Mucosa of rectum (tissue), 2 donors: ENCODE data around the gene MSH5.

Source experiments
- H3K27ac ChIP-seq, 2 donors: one replicate each; pipeline ENCODE4 v1.7.0; 2013; ENCODE audit warnings: inconsistent platforms in 2 of 2, low read depth in 2 of 2, low read length in 2 of 2
- H3K27me3 ChIP-seq, 2 donors: one replicate each; pipeline ENCODE4 v1.7.0; 2013; ENCODE audit warnings: low read length in 2 of 2; ENCODE audit not compliant: control insufficient read depth in 2 of 2, insufficient read depth in 2 of 2
- H3K36me3 ChIP-seq, 2 donors: one replicate each; pipeline ENCODE4 v1.7.0; 2013; ENCODE audit warnings: low read length in 2 of 2; ENCODE audit not compliant: control insufficient read depth in 2 of 2, insufficient read depth in 2 of 2
- H3K4me1 ChIP-seq, 2 donors: one replicate each; pipeline ENCODE4 v1.7.0; 2013; ENCODE audit warnings: low read length in 2 of 2, mild to moderate bottlenecking in 1 of 2; ENCODE audit not compliant: control insufficient read depth in 2 of 2, insufficient read depth in 2 of 2
- H3K4me3 ChIP-seq, 2 donors: one replicate each; pipeline ENCODE4 v1.7.0; 2013; ENCODE audit warnings: low read length in 2 of 2
- H3K9ac ChIP-seq, 2 donors: one replicate each; pipeline ENCODE4 v1.7.0; 2013; ENCODE audit warnings: low read length in 2 of 2, low read depth in 1 of 2, mild to moderate bottlenecking in 1 of 2
- H3K9me3 ChIP-seq, 2 donors: one replicate each; pipeline ENCODE4 v1.7.0; 2013; ENCODE audit warnings: low read length in 2 of 2; ENCODE audit not compliant: control insufficient read depth in 2 of 2
- donor health status: healthy.
- donor health status: Normal muscosa, but diverticular disease.

Gene MSH5

DNA sequence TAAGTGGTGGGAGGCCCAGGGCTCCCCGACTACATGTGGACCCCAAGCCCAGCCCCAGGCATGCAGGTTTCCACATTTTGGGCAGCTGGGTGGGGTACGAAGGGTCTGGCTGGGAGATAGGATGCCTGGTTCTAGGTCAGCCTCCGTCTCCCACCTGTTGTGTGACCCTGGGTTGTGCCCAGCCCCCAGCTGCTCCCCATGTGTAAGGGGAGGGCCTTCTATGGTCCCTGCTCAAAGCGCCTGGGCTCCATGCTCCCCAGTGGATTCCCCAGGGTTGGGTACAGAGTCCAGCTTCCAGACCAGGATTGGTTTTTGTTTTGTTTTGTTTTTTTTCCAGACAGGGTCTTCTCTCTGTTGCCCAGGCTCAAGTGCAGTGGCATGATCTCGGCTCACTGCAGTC, 38.4 kb downstream of the MSH5 start:
- Histone ChIP-seq H3K36me3 (peaks cover 17 to 35% of the 10 kb centered on the region in 2 donors), H3K4me1 (peaks cover 27% of the 10 kb centered on the region in 2 donors), H3K9me3 (no peaks in the 10 kb centered on the region), H3K27me3 (no peaks in the 10 kb centered on the region), H3K4me3 (no peak overlapping the region), H3K9ac (no peak overlapping the region), H3K27ac (no peak overlapping the region)

DNA sequence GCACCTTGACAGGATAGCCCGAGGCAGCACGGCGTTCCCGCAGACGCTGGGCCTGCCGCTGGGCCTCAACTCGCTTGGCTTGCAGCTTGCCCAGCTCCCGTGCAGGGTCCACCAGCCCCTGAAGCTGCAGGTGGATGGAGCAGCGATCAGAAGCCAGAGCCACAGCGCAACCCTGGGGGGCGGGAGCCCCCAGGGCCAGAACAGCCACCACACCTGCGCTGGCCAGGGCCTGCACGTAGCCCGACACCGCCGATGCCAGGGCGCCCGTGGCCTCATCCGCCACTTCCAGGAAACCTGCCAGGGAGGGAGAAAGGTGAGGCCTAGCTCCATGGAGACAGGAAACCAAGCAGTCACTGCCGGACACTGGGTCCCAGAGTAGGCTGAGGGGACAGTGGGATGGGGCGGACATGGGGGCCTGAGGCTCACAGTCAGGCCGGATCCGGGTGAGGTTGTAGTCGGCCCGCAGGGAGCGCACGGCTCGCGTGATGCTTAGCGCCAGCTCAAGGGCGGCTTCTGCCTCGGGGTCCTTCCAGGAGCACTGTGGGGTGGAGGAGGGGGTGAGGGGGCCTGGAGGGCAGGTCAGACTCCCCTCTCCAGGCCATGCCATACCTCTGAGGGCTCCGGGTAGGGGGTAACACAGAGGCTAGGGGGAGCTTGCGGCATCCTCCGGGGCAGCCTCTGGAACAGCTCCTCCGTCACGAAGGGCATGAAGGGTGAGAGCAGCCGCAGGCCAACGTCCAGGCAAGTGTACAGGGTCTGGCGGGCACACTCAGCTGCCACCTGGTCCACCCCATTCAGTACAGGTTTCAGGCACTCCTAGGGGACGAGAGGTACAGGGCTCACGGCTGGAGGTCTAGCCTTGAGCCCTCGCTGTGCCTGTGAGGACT, 39.4 kb downstream of the MSH5 start:
- H3K4me3 ChIP-seq, result no peak overlapping the region
- no peaks in the 10 kb centered on the region for H3K9me3 ChIP-seq
- no peak overlapping the region for H3K27ac ChIP-seq
- peaks cover 27% of the 10 kb centered on the region in 2 donors for H3K4me1 ChIP-seq
- H3K27me3 ChIP-seq, result no peaks in the 10 kb centered on the region
- no peak overlapping the region for H3K9ac ChIP-seq
- H3K36me3 ChIP-seq, result peaks cover 21 to 40% of the 10 kb centered on the region in 2 donors

DNA sequence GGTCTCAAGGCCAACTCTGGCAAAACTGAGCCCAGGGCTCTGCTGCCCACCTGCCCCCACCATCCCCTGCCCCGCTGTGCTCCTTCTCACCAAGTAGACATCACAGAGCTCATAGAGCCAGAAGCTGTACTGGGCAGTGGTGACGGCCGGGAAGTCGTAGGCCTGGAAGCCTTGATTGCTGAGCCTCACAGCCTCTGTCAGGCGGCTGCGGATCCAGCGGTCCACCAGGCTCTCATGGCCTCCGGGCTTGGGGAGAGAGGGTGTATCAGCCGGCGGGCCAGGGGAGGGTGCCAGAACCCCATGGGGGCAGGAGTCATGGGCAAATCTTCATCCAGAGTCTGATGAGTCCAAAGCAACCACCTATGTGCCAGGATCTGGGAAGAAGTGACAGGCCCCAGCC, 40.1 kb downstream of the MSH5 start:
- no peak overlapping the region for H3K4me3 ChIP-seq
- peaks cover 24 to 45% of the 10 kb centered on the region in 2 donors for H3K36me3 ChIP-seq
- peaks cover 25 to 26% of the 10 kb centered on the region in 2 donors for H3K4me1 ChIP-seq
- H3K27ac ChIP-seq, result no peak overlapping the region
- no peak overlapping the region for H3K9ac ChIP-seq
- H3K27me3 ChIP-seq, result no peaks in the 10 kb centered on the region
- H3K9me3 ChIP-seq, result no peaks in the 10 kb centered on the region

DNA sequence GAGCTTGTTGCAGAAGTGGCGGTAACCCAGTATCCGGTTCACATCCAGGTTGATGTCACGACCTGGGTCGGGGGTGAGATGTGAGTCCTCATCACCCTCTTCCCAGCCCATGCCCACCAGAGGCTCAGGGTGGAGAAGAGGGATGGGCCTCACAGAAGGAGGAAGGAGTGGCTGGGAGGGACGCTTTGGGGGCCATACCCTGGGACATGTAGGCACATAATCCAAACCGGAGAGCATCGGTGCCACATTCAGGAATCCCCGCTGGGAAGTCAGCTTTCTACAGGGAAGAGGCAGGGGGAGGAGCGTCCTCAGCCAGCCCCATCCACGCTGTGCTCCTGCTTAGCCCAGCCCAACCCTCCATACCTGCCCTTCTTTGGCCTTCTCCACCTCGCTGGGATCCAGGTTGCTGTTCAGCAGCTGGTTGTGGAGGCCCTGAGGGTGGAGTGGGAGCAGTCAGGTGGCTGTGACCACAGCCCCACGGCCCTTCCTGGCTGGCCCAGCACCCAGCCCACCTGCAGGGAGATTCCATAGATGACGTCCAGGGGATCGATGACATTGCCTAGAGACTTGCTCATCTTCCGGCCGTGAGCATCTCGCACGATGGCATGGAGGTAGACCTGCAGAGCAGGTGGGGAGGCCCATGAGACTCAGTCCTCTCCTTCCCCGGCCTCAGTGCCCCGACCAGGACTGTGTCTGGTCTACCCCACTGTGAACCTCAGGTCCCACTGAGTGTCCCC, 40.9 kb downstream of the MSH5 start:
- no peaks in the 10 kb centered on the region for H3K9me3 ChIP-seq
- H3K4me1 ChIP-seq, result peaks cover 19% of the 10 kb centered on the region in 2 donors
- no peaks in the 10 kb centered on the region for H3K27me3 ChIP-seq
- H3K27ac ChIP-seq, result no peak overlapping the region
- H3K4me3 ChIP-seq, result no peak overlapping the region
- no peak overlapping the region for H3K9ac ChIP-seq
- H3K36me3 ChIP-seq, result peaks cover 28 to 53% of the 10 kb centered on the region in 2 donors

DNA sequence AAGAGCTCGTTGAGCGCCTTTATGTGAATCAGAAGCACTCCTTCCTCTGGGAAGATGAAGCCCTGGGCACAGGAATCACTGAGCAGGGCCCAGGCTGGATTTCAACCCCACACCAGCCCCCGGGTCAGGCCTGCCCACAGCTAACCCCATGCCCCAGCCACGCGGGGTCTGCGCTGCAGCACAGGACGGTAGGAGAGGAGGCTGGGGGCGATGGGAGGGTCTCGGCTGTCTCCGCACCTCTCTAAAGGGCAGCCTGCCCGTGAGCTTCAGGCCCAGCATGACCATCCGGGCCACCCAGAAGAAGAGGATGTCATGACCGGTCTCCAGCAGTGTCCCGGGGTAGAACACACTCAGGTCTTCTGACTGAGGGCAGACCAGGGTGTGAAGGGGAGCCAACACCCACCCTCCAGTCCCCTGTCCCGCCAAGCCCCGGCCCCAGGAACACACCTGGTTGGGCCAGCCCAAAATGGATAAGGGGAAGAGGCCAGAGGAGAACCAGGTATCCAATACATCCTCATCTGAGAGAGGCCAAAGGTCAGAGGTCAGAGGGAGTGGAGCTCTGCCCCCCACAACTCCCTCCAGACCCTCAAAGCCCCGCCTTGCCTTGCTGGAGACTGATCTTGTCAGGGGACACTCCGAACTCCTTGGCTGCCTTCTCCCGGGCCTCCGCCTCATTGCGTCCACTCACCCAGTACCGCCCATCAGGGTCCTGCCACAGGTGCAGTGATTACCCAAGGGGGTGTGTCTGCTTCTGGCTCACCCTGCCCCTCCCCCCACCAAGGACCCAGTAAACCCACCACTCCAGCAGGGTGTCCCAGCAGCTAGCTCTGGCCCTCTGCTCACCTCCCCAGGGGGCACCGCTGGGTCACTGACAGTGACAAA, 41.7 kb downstream of the MSH5 start:
- H3K9me3 ChIP-seq, result no peaks in the 10 kb centered on the region
- H3K4me3 ChIP-seq, result no peak overlapping the region
- peaks cover 11% of the 10 kb centered on the region in 2 donors for H3K4me1 ChIP-seq
- H3K9ac ChIP-seq, result no peak overlapping the region
- peaks cover 28 to 53% of the 10 kb centered on the region in 2 donors for H3K36me3 ChIP-seq
- no peaks in the 10 kb centered on the region for H3K27me3 ChIP-seq
- H3K27ac ChIP-seq, result no peak overlapping the region

DNA sequence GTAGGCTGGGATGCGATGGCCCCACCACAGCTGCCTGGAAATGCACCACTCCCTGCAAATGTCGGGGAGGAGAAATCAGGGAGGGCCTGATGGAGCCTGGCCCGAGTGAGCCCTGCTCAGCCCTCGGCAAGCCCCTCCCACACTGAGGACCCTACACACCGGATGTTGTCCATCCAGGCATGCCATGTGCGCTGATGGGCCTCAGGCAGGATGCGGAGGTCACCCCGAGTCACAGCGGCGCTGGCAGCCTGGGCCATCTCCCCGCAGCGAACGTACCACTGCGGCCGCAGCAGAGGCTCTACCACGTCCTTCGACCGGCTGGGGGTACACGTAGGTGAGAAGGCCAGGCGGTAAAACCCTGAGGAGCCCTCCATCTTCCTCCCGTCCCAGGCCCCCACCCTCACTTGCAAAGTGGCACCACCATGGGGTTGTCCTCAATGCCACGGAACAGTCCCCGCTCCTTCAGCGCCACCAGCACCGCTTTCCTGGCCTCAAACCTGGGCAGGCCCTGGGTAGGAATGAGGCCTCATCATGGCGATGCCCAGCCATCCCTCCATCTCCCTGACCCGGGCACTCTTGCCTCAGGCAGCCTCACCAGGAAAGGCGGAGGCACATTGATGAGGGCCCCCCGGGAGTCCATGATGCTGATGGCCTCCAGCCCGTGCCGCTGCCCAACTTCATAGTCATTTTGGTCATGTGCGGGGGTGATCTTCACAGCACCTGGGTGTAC, 42.5 kb downstream of the MSH5 start:
- H3K9ac ChIP-seq, result no peak overlapping the region
- no peaks in the 10 kb centered on the region for H3K27me3 ChIP-seq
- H3K27ac ChIP-seq, result no peak overlapping the region
- H3K36me3 ChIP-seq, result peaks cover 28 to 53% of the 10 kb centered on the region in 2 donors
- H3K4me3 ChIP-seq, result no peak overlapping the region
- peaks cover 3 to 4% of the 10 kb centered on the region in 2 donors for H3K4me1 ChIP-seq
- no peaks in the 10 kb centered on the region for H3K9me3 ChIP-seq

DNA sequence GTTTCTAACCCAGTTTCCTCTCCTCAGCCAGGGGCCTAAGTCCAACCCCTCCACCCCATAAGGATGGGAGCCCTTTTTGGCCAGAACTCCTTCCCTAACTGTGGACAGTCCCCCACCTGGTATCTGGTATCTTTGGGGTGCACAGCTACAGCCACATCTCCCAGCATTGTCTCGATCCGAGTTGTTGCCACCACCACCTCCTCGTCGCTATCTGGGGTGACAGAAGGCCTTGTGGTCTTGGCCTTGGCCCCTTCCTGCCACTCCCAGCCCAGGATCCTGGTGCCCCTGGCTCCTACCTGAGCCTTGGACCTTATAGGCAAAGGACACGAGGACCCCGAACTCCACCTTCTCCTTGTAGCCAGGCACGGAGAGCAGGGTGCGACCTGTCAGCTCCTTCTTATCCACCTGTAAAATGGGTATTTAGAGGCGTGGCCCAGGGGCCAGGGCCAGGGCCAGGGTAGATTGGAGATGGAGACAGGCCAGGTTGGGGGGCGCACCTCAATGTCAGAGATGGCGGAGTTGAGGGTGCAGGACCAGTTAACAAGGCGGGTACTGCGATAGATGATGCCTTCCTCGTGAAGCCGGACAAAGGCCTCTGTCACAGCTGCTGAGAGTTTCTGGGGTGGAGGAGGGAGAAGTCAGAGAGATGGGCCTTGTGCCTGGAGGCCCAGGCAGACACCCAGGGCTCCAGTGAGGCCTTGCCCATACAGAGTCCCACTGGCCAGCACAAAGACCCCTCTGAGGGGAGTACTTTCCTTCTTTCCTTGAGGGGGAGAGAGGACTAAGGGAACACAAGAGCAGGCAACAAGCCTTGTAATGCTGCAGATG, 44.5 kb downstream of the MSH5 start:
- H3K4me1 ChIP-seq, result no peaks in the 10 kb centered on the region
- H3K4me3 ChIP-seq, result no peak overlapping the region
- H3K36me3 ChIP-seq, result peaks cover 28 to 50% of the 10 kb centered on the region in 2 donors
- no peak overlapping the region for H3K27ac ChIP-seq
- H3K27me3 ChIP-seq, result no peaks in the 10 kb centered on the region
- H3K9ac ChIP-seq, result no peak overlapping the region
- no peaks in the 10 kb centered on the region for H3K9me3 ChIP-seq

DNA sequence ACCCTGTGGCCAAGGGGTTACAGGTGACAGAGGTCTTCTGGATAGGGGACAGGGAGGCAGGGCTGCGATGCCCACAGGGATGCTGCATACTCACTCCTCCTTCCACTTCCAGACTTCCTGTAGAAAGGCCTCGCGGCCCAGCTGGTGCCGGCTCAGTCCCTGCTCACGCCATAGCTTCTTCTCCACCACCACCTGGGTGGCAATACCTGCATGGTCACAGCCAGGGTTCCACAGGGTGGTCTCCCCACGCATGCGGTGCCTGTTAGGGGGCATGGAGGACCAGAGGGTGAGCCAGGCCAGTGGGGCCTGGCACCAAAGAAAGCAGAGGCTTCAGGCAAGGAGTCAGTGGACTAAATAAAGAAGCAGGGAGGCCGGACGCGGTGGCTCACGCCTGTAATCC, 45.7 kb downstream of the MSH5 start:
- Histone ChIP-seq H3K27ac (no peak overlapping the region), H3K27me3 (no peaks in the 10 kb centered on the region), H3K4me1 (no peaks in the 10 kb centered on the region), H3K9me3 (no peaks in the 10 kb centered on the region), H3K36me3 (peaks cover 20 to 43% of the 10 kb centered on the region in 2 donors), H3K9ac (no peak overlapping the region), H3K4me3 (no peak overlapping the region)
